HG03196 (cell line): ENCODE measurements around the gene CATSPER3.

Experiments
- ATAC-seq: cut with Tn5 transposase; IDR thresholded peaks from one replicate; pipeline ENCODE4 v1.9.1; 2021; ENCODE audit not compliant: unreplicated experiment

CATSPER3 gene

GRCh38 chr5:135040034-135040332 lies 72.3 kb downstream of the CATSPER3 start:
- ATAC-seq = no peak

DNA sequence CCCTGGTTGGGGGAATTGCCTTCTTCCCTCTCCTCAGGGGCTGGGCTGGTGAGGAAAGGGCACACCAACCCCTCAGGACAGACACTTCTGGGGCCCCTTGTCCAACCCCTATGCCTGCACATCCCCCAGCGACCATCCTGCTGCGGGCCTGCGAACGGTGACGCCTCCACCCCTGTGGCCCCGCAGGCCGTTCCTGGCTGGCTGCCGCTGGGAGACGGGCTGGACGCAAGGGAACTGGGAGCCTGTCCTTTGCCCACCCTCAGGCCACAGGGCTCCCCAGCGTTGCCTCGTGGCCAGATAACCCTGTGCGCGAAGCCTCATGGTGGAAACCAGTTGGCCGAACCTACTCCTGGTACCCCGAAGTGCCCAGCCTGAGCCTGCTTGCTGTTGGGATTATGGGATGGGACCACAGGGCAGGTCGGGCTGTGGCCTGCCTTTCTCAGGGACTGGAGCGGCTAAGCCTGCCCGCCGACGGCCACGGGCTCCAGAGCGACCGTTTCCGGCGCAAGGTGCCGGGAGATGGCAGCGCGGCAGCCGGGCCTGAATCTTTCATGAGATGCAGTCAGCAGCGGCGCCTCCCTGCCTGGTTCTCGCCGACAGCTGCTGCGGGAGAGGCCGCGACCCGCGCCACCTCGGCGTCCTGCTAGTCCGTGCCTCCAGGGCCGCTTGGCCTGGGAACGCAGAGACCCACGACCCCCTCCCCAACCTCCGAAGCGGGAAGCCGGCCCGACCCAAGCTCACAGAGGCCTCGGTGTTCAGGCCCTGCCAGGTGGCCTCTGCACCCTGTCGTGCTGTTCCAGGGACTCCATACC lies 72.8 kb downstream of the CATSPER3 start:
- no peak for ATAC-seq

DNA sequence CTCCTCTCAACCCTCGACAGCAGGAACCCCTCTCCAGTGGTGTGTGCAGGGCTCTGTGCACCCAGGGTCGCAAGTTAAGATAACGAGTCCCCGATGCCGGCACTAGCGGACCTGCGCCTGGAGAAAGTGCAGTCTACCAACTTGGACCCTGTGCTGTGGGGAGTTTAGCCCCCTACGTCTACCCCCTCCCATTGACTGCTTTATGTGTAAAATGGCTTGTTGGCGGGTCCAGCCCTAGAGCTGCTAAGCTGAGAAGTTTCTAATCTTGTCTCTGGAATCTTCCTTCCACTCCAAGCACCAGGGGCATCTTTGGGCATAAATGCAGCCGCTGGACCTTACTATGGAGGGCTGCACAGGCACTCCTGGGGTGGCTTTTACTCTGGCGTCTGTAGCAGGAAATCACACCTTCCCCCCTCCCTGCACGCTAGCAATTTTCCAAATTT lies 73.5 kb downstream of the CATSPER3 start:
- no peak for ATAC-seq

- ATAC-seq = no peak
Observed at GRCh38 chr5:135041726-135042125, 74.0 kb downstream of the CATSPER3 start.

DNA sequence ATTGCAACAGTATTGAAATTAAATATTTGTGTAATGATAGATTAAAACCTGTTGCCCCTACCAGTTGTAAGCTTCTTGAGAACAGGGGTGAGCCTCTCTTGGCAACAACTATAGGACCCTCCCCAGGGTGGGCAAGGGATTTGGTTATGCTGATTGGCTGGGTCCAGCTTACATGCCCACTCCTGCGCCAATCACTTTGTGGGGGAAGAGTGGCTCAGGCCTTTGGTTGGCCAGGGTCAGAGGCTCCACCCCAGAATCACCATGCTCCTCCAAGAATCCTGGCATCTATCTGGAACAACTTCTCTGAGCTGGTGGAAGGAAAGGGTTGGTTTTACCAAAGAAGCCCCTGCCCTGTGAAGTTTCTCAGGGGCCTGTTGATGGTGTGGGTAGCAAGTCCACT lies 74.9 kb downstream of the CATSPER3 start:
- ATAC-seq = no peak

GRCh38 chr5:135045488-135045887 lies 77.8 kb downstream of the CATSPER3 start:
- ATAC-seq = no peak

GRCh38 chr5:135046661-135047346 lies 79.1 kb downstream of the CATSPER3 start:
- no peak for ATAC-seq

DNA sequence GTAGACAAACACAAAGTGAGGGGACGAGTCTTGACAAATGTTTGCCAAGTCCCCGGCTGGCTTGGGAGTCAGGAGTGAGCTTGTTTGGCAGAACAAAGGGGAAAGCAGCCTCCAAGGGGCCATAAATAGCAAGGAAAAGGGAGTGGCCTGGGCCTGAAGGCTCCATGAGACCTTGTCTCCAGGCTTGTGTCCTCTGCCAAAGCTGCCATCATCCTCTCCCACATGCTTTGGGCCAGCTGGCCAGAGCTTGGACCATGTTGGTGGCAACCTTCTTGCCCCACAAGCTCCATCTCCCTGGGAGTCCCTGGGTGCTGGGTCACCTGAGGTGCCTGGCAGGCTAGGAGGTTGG lies 79.6 kb downstream of the CATSPER3 start:
- no peak for ATAC-seq

DNA sequence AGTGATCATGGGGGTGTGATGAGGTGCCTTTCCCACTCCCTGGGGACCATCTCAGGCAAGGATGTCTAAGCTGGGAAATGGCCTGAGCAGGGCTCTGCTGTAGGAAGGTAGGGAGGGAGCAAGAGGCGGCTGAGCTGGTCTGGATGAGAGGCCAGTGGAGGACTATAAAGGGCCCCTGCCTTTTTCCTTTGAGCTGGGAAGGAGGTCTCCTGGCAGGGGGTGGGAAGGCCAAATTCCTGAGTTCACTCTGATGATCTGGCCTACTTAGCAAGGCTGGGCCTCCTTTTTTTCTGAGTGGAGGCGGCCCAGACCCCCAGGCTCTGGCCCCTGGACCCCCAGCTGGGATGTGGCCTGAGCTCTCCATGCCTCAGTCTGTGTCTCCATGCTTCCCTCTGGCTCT lies 80.6 kb downstream of the CATSPER3 start:
- no peak for ATAC-seq

GRCh38 chr5:135048930-135049329 lies 81.2 kb downstream of the CATSPER3 start:
- ATAC-seq = no peak

GRCh38 chr5:135050244-135050767 lies 82.6 kb downstream of the CATSPER3 start:
- no peak for ATAC-seq

DNA sequence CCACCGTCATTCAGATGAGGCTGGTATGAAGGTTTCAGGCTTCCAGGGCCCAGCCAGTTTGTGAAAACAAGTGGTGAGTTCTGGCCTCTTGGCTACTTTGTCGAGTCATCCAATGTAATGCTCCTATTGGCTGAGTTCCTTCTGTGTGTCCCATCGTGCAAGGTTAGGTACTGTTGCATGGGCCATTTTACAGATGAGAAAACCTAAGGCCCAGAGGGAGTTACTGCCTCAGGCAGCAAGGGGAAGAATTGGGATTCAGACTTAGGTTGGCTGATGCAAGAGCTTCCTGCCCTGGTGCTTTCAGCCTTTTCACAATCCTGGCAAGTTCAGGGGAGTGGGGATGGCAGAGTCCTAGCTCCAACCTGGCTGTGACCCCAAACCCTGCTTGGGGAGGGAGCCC lies 83.7 kb downstream of the CATSPER3 start:
- no peak for ATAC-seq

DNA sequence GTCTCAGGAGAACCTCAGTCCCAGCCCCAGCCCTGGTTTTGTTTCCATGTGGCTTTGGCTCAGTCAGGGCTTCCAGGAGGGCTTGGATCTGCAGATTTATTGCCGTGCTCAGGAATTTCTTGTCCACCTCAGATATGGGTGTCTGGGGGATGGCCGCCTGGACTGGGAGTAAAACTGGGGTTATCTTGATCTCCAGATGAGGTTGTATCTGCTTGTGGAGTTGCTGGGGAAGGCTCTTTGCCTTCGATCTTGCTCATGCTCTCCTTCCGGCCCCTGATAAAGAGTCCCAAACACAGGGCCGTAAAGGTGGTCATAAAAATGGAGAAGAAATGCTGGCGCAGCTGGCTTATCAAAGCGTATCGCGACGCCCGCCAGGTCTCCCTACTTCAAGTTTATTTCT lies 84.2 kb downstream of the CATSPER3 start:
- no peak for ATAC-seq

DNA sequence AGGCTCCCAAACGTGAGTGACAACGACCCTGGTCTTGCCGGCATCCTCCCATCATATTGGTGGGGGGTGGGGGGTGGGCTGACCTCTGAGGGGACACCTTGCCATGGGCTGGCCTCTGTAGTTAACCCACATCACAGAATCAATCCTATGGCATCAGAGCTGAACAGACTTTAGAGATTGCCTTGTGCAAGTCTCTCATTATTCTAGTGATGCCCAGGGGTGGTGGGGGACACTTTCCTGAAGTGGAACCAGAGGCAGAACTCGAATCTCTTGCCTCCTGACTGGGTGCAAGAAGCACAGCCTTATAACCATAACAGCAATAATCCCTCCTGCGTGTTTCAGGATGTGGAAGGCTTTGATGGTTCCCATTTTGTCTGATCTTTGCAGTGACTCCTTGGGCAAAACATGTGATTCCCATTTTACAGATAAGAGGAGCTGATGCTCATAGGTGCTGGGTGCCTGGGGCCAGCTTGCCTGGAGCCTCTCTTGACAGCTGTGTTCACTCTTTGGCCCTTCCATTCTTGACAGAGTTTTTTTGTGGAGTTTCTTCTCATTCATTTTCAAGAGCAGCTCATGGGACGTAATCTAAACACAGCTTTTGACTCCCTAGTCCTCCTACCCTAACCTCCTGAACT lies 84.9 kb downstream of the CATSPER3 start:
- ATAC-seq = no peak

DNA sequence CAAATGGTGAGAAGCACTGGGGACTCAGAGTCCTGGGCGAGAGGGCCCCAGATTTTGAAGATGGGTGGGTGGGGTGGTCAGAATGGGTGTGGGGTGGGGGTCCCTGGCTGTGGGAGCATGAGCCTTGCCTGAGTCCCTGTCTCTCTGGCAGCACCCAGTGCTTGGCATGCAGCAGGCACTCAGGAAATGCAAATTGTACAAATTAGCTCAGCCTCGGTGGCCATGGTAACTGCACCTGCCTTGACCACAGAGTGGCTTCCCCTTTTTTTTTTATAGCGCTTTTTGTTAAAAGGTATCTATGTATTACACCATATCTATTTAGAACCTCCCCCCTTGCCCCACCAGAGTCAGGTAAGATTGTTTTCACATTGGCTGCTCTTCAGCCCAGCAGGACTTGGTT lies 85.6 kb downstream of the CATSPER3 start:
- ATAC-seq = peak; percentile 90

DNA sequence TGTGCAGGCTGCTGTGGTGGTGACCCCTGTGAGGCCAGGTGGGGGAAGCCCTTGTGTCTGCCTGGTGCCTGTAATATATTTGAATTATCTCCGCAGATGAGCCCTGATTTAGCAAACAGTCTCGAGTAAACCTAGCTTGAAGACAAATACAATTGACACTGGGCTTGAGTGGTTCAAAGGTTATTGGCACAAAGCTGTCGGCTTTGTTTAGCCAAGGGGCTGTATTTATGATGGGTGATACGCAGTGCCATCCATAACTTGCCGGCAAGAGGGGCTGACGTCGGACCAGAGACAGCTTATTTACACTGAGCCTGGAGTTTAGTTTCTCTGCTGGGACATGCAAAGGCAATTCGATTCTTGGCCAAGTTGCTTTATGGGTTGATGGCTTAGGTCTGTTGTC lies 86.3 kb downstream of the CATSPER3 start:
- ATAC-seq = no peak

- no peak for ATAC-seq
Observed at GRCh38 chr5:135054546-135054945, 86.8 kb downstream of the CATSPER3 start.

GRCh38 chr5:135055396-135055795 lies 87.7 kb downstream of the CATSPER3 start:
- ATAC-seq = no peak

DNA sequence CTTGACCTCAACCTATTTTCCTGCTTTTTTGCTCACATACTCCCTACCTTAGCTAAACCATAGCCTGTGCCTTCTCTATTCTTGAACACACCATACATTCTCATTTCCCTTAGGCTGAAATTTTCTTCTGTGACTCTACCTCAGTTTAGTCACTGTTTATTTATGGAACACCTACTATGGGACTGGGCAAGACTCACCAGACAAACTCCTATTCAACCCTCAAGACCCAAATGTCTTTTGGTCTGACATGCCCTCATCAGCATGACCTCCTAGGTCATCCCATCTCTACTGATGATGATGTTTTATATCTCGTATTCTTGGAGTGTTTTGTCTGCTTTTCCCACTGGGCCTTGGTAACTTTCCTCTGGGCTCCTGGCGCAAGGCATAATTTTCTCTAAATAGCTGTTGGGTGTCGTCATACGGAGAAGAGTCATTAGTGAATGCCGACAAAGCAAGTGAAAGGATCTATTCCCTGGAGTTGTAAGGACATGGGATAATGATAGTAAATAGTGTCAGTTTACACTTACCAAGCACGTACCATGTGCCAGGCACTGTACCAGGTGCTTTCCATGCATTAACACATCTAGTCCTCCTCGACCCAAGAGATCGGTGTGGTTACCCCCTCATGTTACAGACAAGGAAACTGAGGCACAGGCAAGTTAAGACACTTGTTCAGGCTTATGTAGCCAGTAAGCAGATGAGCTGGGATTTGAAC lies 88.8 kb downstream of the CATSPER3 start:
- no peak for ATAC-seq

- ATAC-seq = no peak
Observed at GRCh38 chr5:135057233-135057632, 89.5 kb downstream of the CATSPER3 start.

- ATAC-seq = no peak
Observed at GRCh38 chr5:135058331-135058732, 90.6 kb downstream of the CATSPER3 start.
